ENCODE data around the gene RXRB.

RXRB gene

GRCh38 chr6:33249732-33250630 is 49.5 kb upstream of the RXRB start (continued):
- TF ChIP-seq ZNF626 (tag by site-specific recombination; IDR thresholded peaks at IDR 0.05) (no peak), ZNF157 (tag by site-specific recombination; IDR thresholded peaks at IDR 0.05) (no peak), GLIS2 (tag by site-specific recombination; IDR thresholded peaks at IDR 0.05) (peak; percentile 15; the same call in 1 of the 2 replicates), ZNF558 (tag by site-specific recombination; IDR thresholded peaks at IDR 0.05) (no peak), ZNF600 (tag by site-specific recombination; IDR thresholded peaks at IDR 0.05) (0 out of 2 replicates have a peak, but pooled peaks have one; percentile 32), ZNF768 (tag by site-specific recombination; IDR thresholded peaks at IDR 0.05) (no peak), ZNF830 (tag by site-specific recombination; IDR thresholded peaks at IDR 0.05; ENCODE audit: low read depth) (no peak), ZBTB48 (tag by site-specific recombination; IDR thresholded peaks at IDR 0.05) (peak; percentile 69), GFI1B (tag by site-specific recombination; IDR thresholded peaks at IDR 0.05) (0 out of 2 replicates have a peak, but pooled peaks have one; percentile 26), ZNF660 (tag by site-specific recombination; IDR thresholded peaks at IDR 0.05) (peak; percentile 9; the same call in 1 of the 2 replicates), ZNF629 (tag by site-specific recombination; IDR thresholded peaks at IDR 0.05) (no peak), HOXA7 (CRISPR knock-in tag; IDR thresholded peaks at IDR 0.05; ENCODE audit: borderline replicate concordance) (no peak), ZNF501 (tag by site-specific recombination; IDR thresholded peaks at IDR 0.05) (0 out of 2 replicates have a peak, but pooled peaks have one; percentile 29), IKZF3 (tag by site-specific recombination; IDR thresholded peaks at IDR 0.05) (no peak), ZBTB10 (tag by site-specific recombination; IDR thresholded peaks at IDR 0.05) (no peak), ZNF596 (tag by site-specific recombination; IDR thresholded peaks at IDR 0.05) (no peak), ZNF2 (tag by site-specific recombination; IDR thresholded peaks at IDR 0.05) (peak; percentile 39; the same call in 1 of the 2 replicates), ZNF184 (tag by site-specific recombination; IDR thresholded peaks at IDR 0.05) (peak; percentile 25; the same call in 1 of the 2 replicates)
- TF ChIP-seq, protein P1, sequence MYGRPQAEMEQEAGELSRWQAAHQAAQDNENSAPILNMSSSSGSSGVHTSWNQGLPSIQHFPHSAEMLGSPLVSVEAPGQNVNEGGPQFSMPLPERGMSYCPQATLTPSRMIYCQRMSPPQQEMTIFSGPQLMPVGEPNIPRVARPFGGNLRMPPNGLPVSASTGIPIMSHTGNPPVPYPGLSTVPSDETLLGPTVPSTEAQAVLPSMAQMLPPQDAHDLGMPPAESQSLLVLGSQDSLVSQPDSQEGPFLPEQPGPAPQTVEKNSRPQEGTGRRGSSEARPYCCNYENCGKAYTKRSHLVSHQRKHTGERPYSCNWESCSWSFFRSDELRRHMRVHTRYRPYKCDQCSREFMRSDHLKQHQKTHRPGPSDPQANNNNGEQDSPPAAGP (tag by site-specific recombination; IDR thresholded peaks at IDR 0.05) = no peak
- TF ChIP-seq, protein P2, sequence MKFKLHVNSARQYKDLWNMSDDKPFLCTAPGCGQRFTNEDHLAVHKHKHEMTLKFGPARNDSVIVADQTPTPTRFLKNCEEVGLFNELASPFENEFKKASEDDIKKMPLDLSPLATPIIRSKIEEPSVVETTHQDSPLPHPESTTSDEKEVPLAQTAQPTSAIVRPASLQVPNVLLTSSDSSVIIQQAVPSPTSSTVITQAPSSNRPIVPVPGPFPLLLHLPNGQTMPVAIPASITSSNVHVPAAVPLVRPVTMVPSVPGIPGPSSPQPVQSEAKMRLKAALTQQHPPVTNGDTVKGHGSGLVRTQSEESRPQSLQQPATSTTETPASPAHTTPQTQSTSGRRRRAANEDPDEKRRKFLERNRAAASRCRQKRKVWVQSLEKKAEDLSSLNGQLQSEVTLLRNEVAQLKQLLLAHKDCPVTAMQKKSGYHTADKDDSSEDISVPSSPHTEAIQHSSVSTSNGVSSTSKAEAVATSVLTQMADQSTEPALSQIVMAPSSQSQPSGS (tag by site-specific recombination; IDR thresholded peaks at IDR 0.05; ENCODE audit: low read depth) = no peak
